K562 (cell line): ENCODE measurements around the gene RBM26. TPM values are rescaled to one million over a fixed set of nuclear protein-coding genes. Genes with fewer than 3 reads are reported as not detected.

Experiments used
- ATAC-seq: fragments of 200-7000 bp; cut with Tn5 transposase; 3 replicates; pipeline ENCODE4 v1.9.1; 2020; ENCODE audit warnings: moderate library complexity
- BruUV-seq: library from RNA; stranded (reverse); fragments of 400-500 nt; replicated peaks from 2 replicates; lab custom pipeline; 2021; lab: Mats Ljungman, UMichigan
- CTCF ChIA-PET: fragments of 300-600 bp; formaldehyde crosslinking; extraction: SDS; loops from one replicate; lab custom pipeline; 2021; ENCODE audit warnings: low intra/inter-chr PET ratio; lab: Yijun Ruan, JAX
- POLR2A ChIA-PET: fragments of 300-600, 350-650 bp; sonication (Branson Sonifier 250); formaldehyde crosslinking; extraction: SDS; loops from one replicate; lab custom pipeline; 2021; ENCODE audit warnings: antibody characterized with exemption, inconsistent platforms; lab: Yijun Ruan, JAX
- DNase-seq, 4 experiments: peaks; one replicate each; pipeline versions ENCODE4 v3.0.0 to v3.0.0-alpha.2; 2011 to 2018; ENCODE audit warnings: low spot score in 3 of 4, mixed read lengths in 3 of 4; ENCODE audit errors: extremely low read depth in 1 of 4
- FAIRE-seq: peaks from 2 replicates; lab custom pipeline; 2011; peaks lifted over from hg19 to GRCh38; lab: Jason Lieb, UNC
- H2AFZ ChIP-seq: 2 replicates; pipeline ENCODE4 v1.6.0; 2011; ENCODE audit warnings: low read depth, low read length, control low read depth, inconsistent platforms
- H3K27ac ChIP-seq: fragments of 200-600 bp; 3 replicates; pipeline ENCODE4 v1.8.0; 2011; ENCODE audit warnings: low read depth, mild to moderate bottlenecking, control low read depth, inconsistent platforms, low read length, moderate library complexity, mixed read lengths; ENCODE audit errors: extremely low read depth
- H3K27me3 ChIP-seq, 2 experiments: fragments of 300-600 bp in 1 of 2; 2 replicates in 1 of 2; 3 replicates in 1 of 2; pipeline versions ENCODE4 v1.6.0 to v1.8.0; 2011; ENCODE audit warnings: inconsistent platforms in 2 of 2, low read length in 2 of 2, mild to moderate bottlenecking in 1 of 2, mixed read lengths in 1 of 2, moderate library complexity in 1 of 2; ENCODE audit not compliant: control insufficient read depth in 2 of 2, insufficient read depth in 2 of 2
- H3K36me3 ChIP-seq: fragments of 300-600 bp; 3 replicates; pipeline ENCODE4 v1.8.0; 2011; ENCODE audit warnings: mild to moderate bottlenecking, low read length, inconsistent platforms; ENCODE audit not compliant: control insufficient read depth, insufficient read depth
- H3K4me1 ChIP-seq, 2 experiments: fragments of 200-600 bp in 1 of 2; replicated peaks in 1 of 2; 2 replicates in 1 of 2; 3 replicates in 1 of 2; pipeline versions ENCODE4 v1.5.1 to v1.8.0; 2011; ENCODE audit warnings: inconsistent platforms in 2 of 2, low read length in 2 of 2, mild to moderate bottlenecking in 1 of 2, mixed read lengths in 1 of 2, moderate library complexity in 1 of 2; ENCODE audit not compliant: control insufficient read depth in 2 of 2, insufficient read depth in 2 of 2
- H3K4me2 ChIP-seq: 2 replicates; pipeline ENCODE4 v1.6.1; 2011; ENCODE audit warnings: low read length, control low read depth, inconsistent platforms, mixed read lengths; ENCODE audit not compliant: insufficient read depth
- H3K4me3 ChIP-seq: fragments of 200-600 bp; sonication (generic), shearing (Covaris generic); 2 replicates; pipeline ENCODE4 v1.5.1; 2016; ENCODE audit warnings: control low read depth, inconsistent platforms
- H3K79me2 ChIP-seq: fragments of 200-600 bp; 3 replicates; pipeline ENCODE4 v1.8.0; 2011; ENCODE audit warnings: low read length, inconsistent platforms; ENCODE audit not compliant: control insufficient read depth, insufficient read depth
- H3K9ac ChIP-seq, 2 experiments: 2 replicates each; pipeline versions ENCODE4 v1.6.0 to v1.6.1; 2011; ENCODE audit warnings: low read depth in 2 of 2, low read length in 2 of 2, control low read depth in 1 of 2, inconsistent platforms in 1 of 2, mild to moderate bottlenecking in 1 of 2, mixed read lengths in 1 of 2; ENCODE audit not compliant: insufficient read depth in 1 of 2
- H3K9me1 ChIP-seq: one replicate; pipeline ENCODE4 v1.6.0; 2011; ENCODE audit warnings: inconsistent platforms, mild to moderate bottlenecking, low read length, moderate library complexity; ENCODE audit not compliant: control insufficient read depth, insufficient read depth
- H3K9me3 ChIP-seq: replicated peaks from 2 replicates; pipeline ENCODE4 v1.5.1; 2011; ENCODE audit warnings: low read depth, low read length, inconsistent platforms; ENCODE audit not compliant: control insufficient read depth, insufficient read depth
- H4K20me1 ChIP-seq: replicated peaks from 2 replicates; pipeline ENCODE4 v1.6.1; 2011; ENCODE audit warnings: low read length, inconsistent platforms, mixed read lengths; ENCODE audit not compliant: control insufficient read depth, insufficient read depth
- ATF3 ChIP-seq, 2 experiments: fragments of 450-650 bp in 1 of 2; sonication (generic) in 1 of 2; formaldehyde crosslinking in 1 of 2; IDR thresholded peaks in 1 of 2; conservative IDR thresholded peaks in 1 of 2; 2 replicates each; pipeline versions ENCODE4 v1.6.1 to v1.8.1; 2016 to 2023; ENCODE audit warnings: mild to moderate bottlenecking in 2 of 2, moderate library complexity in 2 of 2, inconsistent platforms in 1 of 2, missing genetic modification reagents in 1 of 2
- BCOR ChIP-seq: fragments of 450-650 bp; IDR thresholded peaks from 2 replicates; pipeline ENCODE4 v1.6.1; 2016
- BDP1 ChIP-seq: IDR thresholded peaks from 3 replicates; pipeline ENCODE4 v1.6.1; 2011; ENCODE audit not compliant: insufficient read length, insufficient read depth
- CBX1 ChIP-seq: sonication (generic); IDR thresholded peaks from 2 replicates; pipeline ENCODE4 v1.6.1; 2016; ENCODE audit warnings: antibody characterized with exemption, low read depth, mild to moderate bottlenecking
- CEBPB ChIP-seq: fragments of 450-650 bp; IDR thresholded peaks from 2 replicates; pipeline ENCODE4 v1.6.1; 2016; ENCODE audit warnings: missing genetic modification characterization, missing compliant biosample characterization
- ETV1 ChIP-seq: fragments of 450-650 bp; conservative IDR thresholded peaks from 2 replicates; pipeline ENCODE4 v1.6.1; 2016; ENCODE audit warnings: missing genetic modification characterization, control low read depth, low read depth, missing compliant biosample characterization
- LEF1 ChIP-seq: fragments of 450-650 bp; IDR thresholded peaks from 2 replicates; pipeline ENCODE4 v1.6.1; 2016; ENCODE audit warnings: mild to moderate bottlenecking
- NFXL1 ChIP-seq: fragments of 450-650 bp; formaldehyde crosslinking; IDR thresholded peaks from 2 replicates; pipeline ENCODE4 v1.4.0; 2021; ENCODE audit warnings: mild to moderate bottlenecking
- RBFOX2 ChIP-seq: fragments of 200-400 bp; formaldehyde crosslinking; IDR thresholded peaks from 2 replicates; pipeline ENCODE4 v1.6.1; 2017; ENCODE audit warnings: low read depth, mild to moderate bottlenecking, low read length, moderate library complexity
- RREB1 ChIP-seq: fragments of 250-450 bp; sonication (Bioruptor Pico); IDR thresholded peaks from 2 replicates; pipeline ENCODE4 v1.4.0; 2020
- SPI1 ChIP-seq: IDR thresholded peaks from 2 replicates; pipeline ENCODE4 v1.6.1; 2011; ENCODE audit warnings: low read depth, low read length, control low read depth, borderline replicate concordance
- SRSF3 ChIP-seq: fragments of 200-400 bp; formaldehyde crosslinking; IDR thresholded peaks from 2 replicates; pipeline ENCODE4 v1.6.1; 2016; ENCODE audit warnings: mild to moderate bottlenecking, low read length, moderate library complexity; ENCODE audit not compliant: insufficient read depth
- TAF9B ChIP-seq: fragments of 450-650 bp; IDR thresholded peaks from 2 replicates; pipeline ENCODE4 v1.6.1; 2018; ENCODE audit warnings: mild to moderate bottlenecking; ENCODE audit not compliant: partially characterized antibody
- TRIM24 ChIP-seq, 2 experiments: fragments of 450-650 bp; IDR thresholded peaks; 2 replicates each; pipeline ENCODE4 v1.6.1; 2016
- ZNF785 ChIP-seq: fragments of 250-450 bp; sonication (Bioruptor Pico); IDR thresholded peaks from 2 replicates; pipeline ENCODE4 v1.4.0; 2020; ENCODE audit warnings: mild to moderate bottlenecking
- WGBS: fragments of 100-300 bp; shearing (Covaris generic); methylation state at CpG from one replicate; pipeline ENCODE4 v1.1.6; 2016; ENCODE audit warnings: low coverage, mixed read lengths; ENCODE audit not compliant: insufficient coverage; ENCODE audit errors: missing lambda C conversion rate; 5-methylcytosine and 5-hydroxymethylcytosine counted together
- in situ Hi-C: fragments of 300-500 bp; cut with MboI; formaldehyde crosslinking; loops from 4 replicates; pipeline ENCODE4 v1.15.0; 2018; ENCODE audit warnings: inconsistent platforms, mixed read lengths
- intact Hi-C: fragments of 100-400 bp; cut with micrococcal nuclease; formaldehyde crosslinking; loops from 2 replicates; pipeline ENCODE4 v1.14.2; 2022
- polyA plus RNA-seq, 8 experiments: library from polyadenylated mRNA; depleted of rRNA in 4 of 8; stranded (reverse) in 5 of 8; unstranded in 3 of 8; fragments of >200 nt; fragmentation: Nextera tagmentation in 2 of 8; fragmentation: Illumina TruSeq in 1 of 8; extraction: Ambion mirVana in 2 of 8; extraction: Trizol in 1 of 8; gene quantifications; 2 replicates each; pipeline versions ENCODE4 v1.2.1 to v1.2.3, GENCODE V29; 2011 to 2014; ENCODE audit warnings: inconsistent platforms in 1 of 8, missing spikeins in 1 of 8
- total RNA-seq, 7 experiments: library from RNA; depleted of rRNA in 6 of 7; stranded (reverse); fragments of >200 nt in 6 of 7; fragmentation: Illumina TruSeq in 2 of 7; extraction: Trizol in 2 of 7; gene quantifications; 2 replicates each; pipeline versions ENCODE4 v1.2.1 to v1.2.3, GENCODE V29; 2011 to 2021; ENCODE audit warnings: low replicate concordance in 1 of 7

RBM26 gene
- total and polyA plus RNA-seq, 9 of the 15 experiments (the other 6 are each of a cell fraction or from before 2014, with no cell fraction given) = 10.0 to 42.4 (median 26.4) TPM

GRCh38 chr13:79448413-79448812 lies 42.4 kb upstream of the RBM26 start:
- Histone ChIP-seq H3K36me3 (no peaks in the 10 kb centered on the region), H3K9me3 (no peaks in the 10 kb centered on the region; the same call in 1 of the 2 replicates), H2AFZ (peak overlapping the region; percentile 66), H3K27ac (no peak overlapping the region), H3K9me1 (no peaks in the 10 kb centered on the region), H4K20me1 (no peaks in the 10 kb centered on the region), H3K27me3 (no peaks in the 10 kb centered on the region), H3K4me2 (no peak overlapping the region), H3K4me3 (no peak overlapping the region), H3K79me2 (no peaks in the 10 kb centered on the region), H3K4me1 (peaks cover 0 to 13% of the 10 kb centered on the region in 2 experiments; a peak in 3 of 5 replicates), H3K9ac (no peak overlapping the region)
- POLR2A ChIA-PET = no interaction called here
- intact Hi-C loops = no loop called here
- ATAC-seq = no peak
- BruUV-seq = no TSS peak
- 14% methylated on average over 1 of the region's 1 CpG for WGBS
- CTCF ChIA-PET = no interaction called here
- DNase-seq = peak in 1 of 4 experiments; percentile 15
- no peak for FAIRE-seq
- in situ Hi-C loops = loop anchor here (25.0 kb wide), 1 partner anchor 889 kb away; the partner anchor contains the start of gene SPRY2
- no peak for TF ChIP-seq NFXL1 (CRISPR knock-in tag)
- no peak for TF ChIP-seq RBFOX2
- TF ChIP-seq ETV1 (tag) = peak; percentile 71
- no peak for TF ChIP-seq LEF1
- peak; percentile 73; the same call in 1 of the 2 replicates for TF ChIP-seq SPI1
- TF ChIP-seq SRSF3 = no peak
- no peak for TF ChIP-seq ZNF785 (CRISPR knock-in tag)
- no peak for TF ChIP-seq CEBPB
- no peak for TF ChIP-seq TAF9B
- TF ChIP-seq CBX1 = no peak
- TF ChIP-seq BCOR = no peak
- no peak for TF ChIP-seq BDP1
- no peak for TF ChIP-seq TRIM24 (IDR thresholded peaks at IDR 0.05)
- peak; percentile 49; the same call in 1 of the 2 replicates for TF ChIP-seq ATF3 (IDR thresholded peaks at IDR 0.05)
- no peak for TF ChIP-seq ATF3 (CRISPR knock-in tag; conservative IDR thresholded peaks at IDR 0.05)
- no peak for TF ChIP-seq RREB1 (CRISPR knock-in tag)
